Activated CD4-positive, CD25-positive, alpha-beta regulatory T cell treated with anti-CD3 and anti-CD28 coated beads, Interleukin-2, amount 50 U/mL, for 24 hours (primary cell): ENCODE results near the gene HS1BP3.
A peak's percentile ranks its signal among the peaks of the same experiment; 100 is the strongest.

Experiments used
- ATAC-seq, 2 donors: fragments of 150-1000 bp; cut with Tn5 transposase; one replicate each; pipeline ENCODE4 v1.10.0; 2021; ENCODE audit warnings: mild to moderate bottlenecking in 1 of 2, moderate library complexity in 1 of 2

Gene HS1BP3

GRCh38 chr2:20582600-20583221 is 68.2 kb downstream of the HS1BP3 start:
- ATAC-seq = no peak

- no peak for ATAC-seq
These were observed 70.0 kb downstream of the HS1BP3 start for GRCh38 chr2:20580690-20581437.

- no peak for ATAC-seq
These were observed 71.0 kb downstream of the HS1BP3 start for GRCh38 chr2:20579866-20580265.

GRCh38 chr2:20578895-20579825 is 71.7 kb downstream of the HS1BP3 start:
- ATAC-seq = no peak

GRCh38 chr2:20578266-20578894 is 72.5 kb downstream of the HS1BP3 start:
- ATAC-seq = no peak

GRCh38 chr2:20577495-20578235 is 73.2 kb downstream of the HS1BP3 start:
- ATAC-seq = no peak

GRCh38 chr2:20576598-20577115 is 74.2 kb downstream of the HS1BP3 start:
- ATAC-seq = peak; percentile 87 to 93

GRCh38 chr2:20575935-20576597 is 74.8 kb downstream of the HS1BP3 start:
- ATAC-seq = peak in 1 of 2 donors; percentile 5

GRCh38 chr2:20575414-20575813 is 75.5 kb downstream of the HS1BP3 start:
- no peak for ATAC-seq

- no peak for ATAC-seq
These were observed 76.0 kb downstream of the HS1BP3 start for GRCh38 chr2:20574930-20575329.

GRCh38 chr2:20574423-20574911 is 76.4 kb downstream of the HS1BP3 start:
- no peak for ATAC-seq

- ATAC-seq = no peak
These were observed 77.1 kb downstream of the HS1BP3 start for GRCh38 chr2:20573620-20574422.

GRCh38 chr2:20572221-20572620 is 78.7 kb downstream of the HS1BP3 start:
- ATAC-seq = no peak

- ATAC-seq = no peak
These were observed 79.2 kb downstream of the HS1BP3 start for GRCh38 chr2:20571644-20572215.

- no peak for ATAC-seq
These were observed 79.7 kb downstream of the HS1BP3 start for GRCh38 chr2:20571231-20571630.

GRCh38 chr2:20570249-20570648 is 80.6 kb downstream of the HS1BP3 start:
- ATAC-seq = no peak

GRCh38 chr2:20569464-20570223 is 81.3 kb downstream of the HS1BP3 start:
- ATAC-seq = no peak

- ATAC-seq = peak in 1 of 2 donors; percentile 44
These were observed 82.1 kb downstream of the HS1BP3 start for GRCh38 chr2:20568501-20569463.
